DOHH2 (cell line): ENCODE results near the gene CALB2.

Experiments
- H3F3A ChIP-seq: fragments of 200-600 bp; sonication (generic), shearing (Covaris generic); 2 replicates; pipeline ENCODE4 v1.6.0; 2016; ENCODE audit warnings: antibody characterized with exemption, mild to moderate bottlenecking; ENCODE audit not compliant: control insufficient read depth, insufficient read depth
- H3K27ac ChIP-seq: fragments of 200-600 bp; sonication (generic); 2 replicates; pipeline ENCODE4 v1.5.1; 2014; ENCODE audit warnings: low read depth, mild to moderate bottlenecking, low read length, moderate library complexity
- H3K27me3 ChIP-seq: fragments of 200-600 bp; sonication (generic); 2 replicates; pipeline ENCODE4 v1.6.1; 2014; ENCODE audit warnings: mild to moderate bottlenecking, low read length, mixed read lengths; ENCODE audit not compliant: control insufficient read depth
- H3K36me3 ChIP-seq: fragments of 200-600 bp; sonication (generic); 2 replicates; pipeline ENCODE4 v1.6.1; 2014; ENCODE audit warnings: mild to moderate bottlenecking, low read length, moderate library complexity, mixed read lengths; ENCODE audit not compliant: control insufficient read depth
- H3K4me1 ChIP-seq: fragments of 200-600 bp; sonication (generic); 2 replicates; pipeline ENCODE4 v1.6.1; 2014; ENCODE audit warnings: mild to moderate bottlenecking, low read length, mixed read lengths; ENCODE audit not compliant: control insufficient read depth
- H3K4me2 ChIP-seq: fragments of 200-600 bp; sonication (generic); 2 replicates; pipeline ENCODE4 v1.6.0; 2014; ENCODE audit warnings: mild to moderate bottlenecking, low read length, moderate library complexity
- H3K4me3 ChIP-seq: fragments of 200-600 bp; sonication (generic); 2 replicates; pipeline ENCODE4 v1.5.1; 2014; ENCODE audit warnings: mild to moderate bottlenecking, low read length, mixed read lengths
- H3K79me2 ChIP-seq: fragments of 200-600 bp; sonication (generic); 2 replicates; pipeline ENCODE4 v1.6.1; 2014; ENCODE audit warnings: mild to moderate bottlenecking, low read length, mixed read lengths; ENCODE audit not compliant: control insufficient read depth
- H3K9me2 ChIP-seq: fragments of 200-600 bp; sonication (generic); replicated peaks from 2 replicates; pipeline ENCODE4 v1.6.1; 2014; ENCODE audit warnings: mild to moderate bottlenecking, low read length, mixed read lengths; ENCODE audit not compliant: control insufficient read depth
- H3K9me3 ChIP-seq: fragments of 200-600 bp; sonication (generic); 2 replicates; pipeline ENCODE4 v1.6.1; 2014; ENCODE audit warnings: antibody characterized with exemption, low read length, mixed read lengths; ENCODE audit not compliant: control insufficient read depth, insufficient read depth
- H4K20me1 ChIP-seq: fragments of 200-600 bp; sonication (generic); 2 replicates; pipeline ENCODE4 v1.6.0; 2014; ENCODE audit warnings: low read depth, mild to moderate bottlenecking, antibody characterized with exemption, low read length, moderate library complexity; ENCODE audit not compliant: control insufficient read depth, insufficient read depth
- CTCF ChIP-seq: fragments of 200-600 bp; sonication (generic); IDR thresholded peaks from one replicate; pipeline ENCODE4 v1.5.1; 2014; ENCODE audit warnings: antibody characterized with exemption, mild to moderate bottlenecking, low read depth, low read length; ENCODE audit not compliant: poor library complexity, severe bottlenecking
- EZH2phosphoT487 ChIP-seq: fragments of 200-600 bp; sonication (generic); IDR thresholded peaks from 2 replicates; pipeline ENCODE4 v1.6.1; 2017; ENCODE audit warnings: borderline replicate concordance, mild to moderate bottlenecking, antibody characterized with exemption, low read length, moderate library complexity, mixed read lengths

CALB2 gene

GRCh38 chr16:71368958-71369357 is 10.4 kb downstream of the CALB2 start:
- no peak overlapping the region for H3K4me3 ChIP-seq
- H3K4me2 ChIP-seq = no peak overlapping the region

GRCh38 chr16:71369494-71369893 is 11.0 kb downstream of the CALB2 start:
- Histone ChIP-seq H3F3A (no peaks in the 10 kb centered on the region), H4K20me1 (no peaks in the 10 kb centered on the region), H3K9me3 (no peaks in the 10 kb centered on the region), H3K4me3 (no peak overlapping the region), H3K27me3 (no peaks in the 10 kb centered on the region), H3K4me2 (no peak overlapping the region), H3K27ac (no peak overlapping the region), H3K9me2 (no peaks in the 10 kb centered on the region), H3K79me2 (no peaks in the 10 kb centered on the region), H3K4me1 (no peaks in the 10 kb centered on the region), H3K36me3 (no peaks in the 10 kb centered on the region)
- TF ChIP-seq EZH2phosphoT487 = no peak
- no peak for TF ChIP-seq CTCF

More at GRCh38 chr16:71368958-71369357, 10.4 kb downstream of the CALB2 start:
- Histone ChIP-seq H4K20me1 (no peaks in the 10 kb centered on the region), H3K4me1 (no peaks in the 10 kb centered on the region), H3F3A (no peaks in the 10 kb centered on the region), H3K9me3 (no peaks in the 10 kb centered on the region), H3K27me3 (no peaks in the 10 kb centered on the region), H3K9me2 (no peaks in the 10 kb centered on the region), H3K27ac (no peak overlapping the region), H3K79me2 (no peaks in the 10 kb centered on the region), H3K36me3 (no peaks in the 10 kb centered on the region)
- TF ChIP-seq EZH2phosphoT487 (no peak), CTCF (no peak)

GRCh38 chr16:71371237-71371636 is 12.7 kb downstream of the CALB2 start:
- H3K4me3 ChIP-seq = no peak overlapping the region
- no peaks in the 10 kb centered on the region for H3K9me2 ChIP-seq
- no peaks in the 10 kb centered on the region for H3F3A ChIP-seq
- H3K4me2 ChIP-seq = no peak overlapping the region
- no peak overlapping the region for H3K27ac ChIP-seq
- no peaks in the 10 kb centered on the region for H3K79me2 ChIP-seq
- H3K27me3 ChIP-seq = no peaks in the 10 kb centered on the region
- H3K9me3 ChIP-seq = no peaks in the 10 kb centered on the region
- TF ChIP-seq EZH2phosphoT487 = no peak
- no peaks in the 10 kb centered on the region for H4K20me1 ChIP-seq
- no peaks in the 10 kb centered on the region for H3K36me3 ChIP-seq
- H3K4me1 ChIP-seq = no peaks in the 10 kb centered on the region

GRCh38 chr16:71373073-71373472 is 14.6 kb downstream of the CALB2 start:
- no peaks in the 10 kb centered on the region for H3K79me2 ChIP-seq
- H3K9me3 ChIP-seq = no peaks in the 10 kb centered on the region
- no peaks in the 10 kb centered on the region for H4K20me1 ChIP-seq
- H3K4me2 ChIP-seq = no peak overlapping the region
- H3K4me1 ChIP-seq = no peaks in the 10 kb centered on the region
- TF ChIP-seq EZH2phosphoT487 (no peak), CTCF (no peak)
- no peaks in the 10 kb centered on the region for H3K36me3 ChIP-seq
- H3K4me3 ChIP-seq = no peak overlapping the region
- H3K27me3 ChIP-seq = no peaks in the 10 kb centered on the region
- no peaks in the 10 kb centered on the region for H3F3A ChIP-seq
- H3K9me2 ChIP-seq = no peaks in the 10 kb centered on the region
- H3K27ac ChIP-seq = no peak overlapping the region
